ENCODE results near the gene SHISAL2A.
A peak's percentile ranks its signal among the peaks of the same experiment; 100 is the strongest.

SHISAL2A gene

GRCh38 chr1:52632732-52633290 lies at the start of gene SHISAL2A:
Gene SHISAL2A (plus strand): TSS chr1:52633168. CDS start chr1:52633494, 326 bp downstream.
- DNase-seq: peak; percentile 40

GRCh38 chr1:52585474-52585873 lies 47.5 kb upstream of the SHISAL2A start:
- no peak for DNase-seq

- no peak for DNase-seq
Observed at GRCh38 chr1:52588027-52588426, 44.9 kb upstream of the SHISAL2A start.

- no peak for DNase-seq
Observed at GRCh38 chr1:52588535-52588934, 44.4 kb upstream of the SHISAL2A start.

GRCh38 chr1:52590266-52590665 lies 42.7 kb upstream of the SHISAL2A start:
- DNase-seq: no peak

- DNase-seq: no peak
Observed at GRCh38 chr1:52592637-52593323, 40.2 kb upstream of the SHISAL2A start.

- no peak for DNase-seq
Observed at GRCh38 chr1:52593495-52593894, 39.5 kb upstream of the SHISAL2A start.

GRCh38 chr1:52595061-52595460 lies 37.9 kb upstream of the SHISAL2A start:
- DNase-seq: no peak

- no peak for DNase-seq
Observed at GRCh38 chr1:52597912-52598311, 35.1 kb upstream of the SHISAL2A start.

GRCh38 chr1:52598729-52599128 lies 34.2 kb upstream of the SHISAL2A start:
- no peak for DNase-seq

- DNase-seq: no peak
Observed at GRCh38 chr1:52599236-52599635, 33.7 kb upstream of the SHISAL2A start.

- DNase-seq: no peak
Observed at GRCh38 chr1:52600533-52601179, 32.3 kb upstream of the SHISAL2A start.

- no peak for DNase-seq
Observed at GRCh38 chr1:52601519-52601918, 31.4 kb upstream of the SHISAL2A start.

- DNase-seq: peak; percentile 51
Observed at GRCh38 chr1:52601991-52602855, 30.7 kb upstream of the SHISAL2A start, which contains the start of gene GPX7. Gene GPX7 (plus strand): TSS chr1:52602371. CDS start chr1:52602410, 39 bp downstream.

GRCh38 chr1:52602856-52603600 lies 29.9 kb upstream of the SHISAL2A start:
- peak; percentile 20 for DNase-seq

GRCh38 chr1:52603630-52604029 lies 29.3 kb upstream of the SHISAL2A start:
- DNase-seq: no peak

GRCh38 chr1:52604063-52604770 lies 28.8 kb upstream of the SHISAL2A start:
- DNase-seq: no peak

GRCh38 chr1:52613636-52614373 lies 19.2 kb upstream of the SHISAL2A start:
- no peak for DNase-seq

- no peak for DNase-seq
Observed at GRCh38 chr1:52614671-52615070, 18.3 kb upstream of the SHISAL2A start.

- DNase-seq: no peak
Observed at GRCh38 chr1:52615489-52616042, 17.4 kb upstream of the SHISAL2A start.

GRCh38 chr1:52621950-52622349 lies 11.0 kb upstream of the SHISAL2A start:
- no peak for DNase-seq

Data from activated CD4-positive, alpha-beta T cell treated with anti-CD3 and anti-CD28 coated beads, Interleukin-2, amount 50 U/mL, for 16 hours (primary cell).